Activated naive CD8-positive, alpha-beta T cell treated with anti-CD3 and anti-CD28 coated beads, Interleukin-2, amount 10 ng/mL, durations not matched to agents 7 days and 5 days (primary cell): Measurements from ENCODE around the gene ERBIN. TPM values are rescaled to one million over a fixed set of nuclear protein-coding genes. Genes with fewer than 3 reads are reported as not detected.
"Not testable (repeated sequence)": the region's sequence is repeated elsewhere in the genome, so short reads cannot be mapped to it uniquely, and the experiment has no call there.

ENCODE experiments used
- ATAC-seq: fragments of 150-1000 bp; cut with Tn5 transposase; one replicate; pipeline ENCODE4 v1.10.0; 2021; ENCODE audit warnings: low read depth, moderate library complexity
- POLR2A ChIA-PET: fragments of 350-600 bp; sonication (Branson Sonifier 250); formaldehyde crosslinking; loops from one replicate; lab custom pipeline; 2021; ENCODE audit warnings: antibody characterized with exemption; lab: Charles Lee
- DNase-seq: peaks from one replicate; pipeline ENCODE4 v3.0.0; 2021
- H3K27ac Mint-ChIP-seq: one replicate; pipeline ENCODE4 v1.8.0; 2022; ENCODE audit warnings: mild to moderate bottlenecking, mixed read lengths
- H3K27me3 Mint-ChIP-seq: one replicate; pipeline ENCODE4 v1.8.0; 2022; ENCODE audit warnings: mild to moderate bottlenecking, moderate library complexity, mixed read lengths
- H3K36me3 Mint-ChIP-seq: one replicate; pipeline ENCODE4 v1.8.0; 2021; ENCODE audit warnings: mild to moderate bottlenecking, mixed read lengths
- H3K4me1 Mint-ChIP-seq: one replicate; pipeline ENCODE4 v1.8.0; 2021; ENCODE audit warnings: mixed read lengths
- H3K4me3 Mint-ChIP-seq: one replicate; pipeline ENCODE4 v1.8.0; 2022; ENCODE audit warnings: mild to moderate bottlenecking, moderate library complexity, mixed read lengths
- H3K9me3 Mint-ChIP-seq: one replicate; pipeline ENCODE4 v1.8.0; 2021; ENCODE audit warnings: mixed read lengths
- total RNA-seq, 2 experiments: library from RNA; stranded (reverse); gene quantifications; one replicate each; pipeline ENCODE4 v1.2.3, GENCODE V29; 2021

Gene ERBIN
- total RNA-seq, 2 experiments from 2014 or later: 63.4 to 66.7 TPM

DNA sequence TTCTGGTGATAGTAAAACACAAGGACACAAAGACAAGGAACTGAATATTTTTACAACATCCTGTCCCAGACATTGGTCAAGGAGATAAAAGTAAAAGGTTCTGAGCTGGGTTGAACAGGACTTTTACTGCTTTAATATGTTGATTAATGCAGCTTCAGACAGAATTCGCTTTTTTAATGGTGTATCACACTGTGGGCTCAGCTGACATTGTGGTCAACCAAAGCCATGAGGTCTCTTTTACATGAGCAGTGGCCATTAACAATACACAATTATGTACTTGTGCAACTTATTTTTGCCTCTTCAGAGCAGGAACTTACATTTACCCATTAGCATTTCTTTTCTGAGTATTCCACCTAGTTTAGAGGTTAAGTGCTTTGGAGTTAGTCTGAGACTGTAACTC is 22.8 kb upstream of the ERBIN start:
- Mint-ChIP-seq H3K27me3 (no peaks in the 10 kb centered on the region), H3K27ac (no peak overlapping the region), H3K36me3 (peaks cover 1% of the 10 kb centered on the region), H3K4me3 (no peak overlapping the region), H3K4me1 (peaks cover 2% of the 10 kb centered on the region), H3K9me3 (peaks cover 3% of the 10 kb centered on the region)
- no peak for ATAC-seq
- no peak for DNase-seq
- POLR2A ChIA-PET: interaction anchor here (1.4 kb wide), 1 partner anchor 9 kb away, joined by 3 read pairs; no protein-coding TSS in a partner anchor

GRCh38 chr5:65906256-65906655 is 20.1 kb upstream of the ERBIN start:
- Mint-ChIP-seq H3K4me3 (no peak overlapping the region), H3K27me3 (no peaks in the 10 kb centered on the region), H3K27ac (no peak overlapping the region), H3K9me3 (peaks cover 1% of the 10 kb centered on the region), H3K36me3 (no peaks in the 10 kb centered on the region), H3K4me1 (no peaks in the 10 kb centered on the region)
- no peak for ATAC-seq
- POLR2A ChIA-PET: no interaction called here
- no peak for DNase-seq

- POLR2A ChIA-PET: no interaction called here
- ATAC-seq (no peak), DNase-seq (no peak)
- Mint-ChIP-seq H3K4me1 (no peaks in the 10 kb centered on the region), H3K9me3 (peaks cover 1% of the 10 kb centered on the region), H3K27me3 (no peaks in the 10 kb centered on the region), H3K27ac (no peak overlapping the region), H3K4me3 (no peak overlapping the region), H3K36me3 (no peaks in the 10 kb centered on the region)
These were observed 19.2 kb upstream of the ERBIN start for GRCh38 chr5:65907135-65907534.

- Mint-ChIP-seq H3K9me3 (no peaks in the 10 kb centered on the region), H3K4me3 (no peak overlapping the region), H3K4me1 (no peaks in the 10 kb centered on the region), H3K36me3 (no peaks in the 10 kb centered on the region), H3K27ac (no peak overlapping the region), H3K27me3 (no peaks in the 10 kb centered on the region)
- no peak for DNase-seq
- POLR2A ChIA-PET: no interaction called here
- ATAC-seq: no peak
These were observed 15.7 kb upstream of the ERBIN start for GRCh38 chr5:65910711-65911110.

DNA sequence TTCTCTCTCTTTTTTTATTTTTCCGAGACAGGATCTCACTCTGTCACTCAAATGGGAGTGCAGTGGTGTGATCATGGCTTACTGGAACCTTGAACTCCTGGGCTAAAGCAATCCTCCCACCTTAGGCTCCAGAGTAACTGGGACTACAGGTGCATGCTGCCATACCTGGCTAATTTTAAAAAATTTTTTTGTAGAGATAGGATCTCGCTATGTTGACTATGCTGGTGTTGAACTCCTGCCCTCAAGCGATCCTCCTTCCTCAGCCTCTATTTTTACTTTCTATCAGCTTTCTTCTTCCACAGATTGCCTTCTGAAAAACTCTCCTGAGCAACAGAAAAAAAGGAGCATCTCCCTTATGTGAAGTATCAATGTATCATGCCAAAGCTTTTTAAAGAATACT is 14.1 kb upstream of the ERBIN start:
- POLR2A ChIA-PET: no interaction called here
- no peak for DNase-seq
- Mint-ChIP-seq H3K27ac (no peak overlapping the region), H3K9me3 (no peaks in the 10 kb centered on the region), H3K4me3 (no peak overlapping the region), H3K4me1 (no peaks in the 10 kb centered on the region), H3K27me3 (no peaks in the 10 kb centered on the region), H3K36me3 (no peaks in the 10 kb centered on the region)
- no peak for ATAC-seq

- no peak for ATAC-seq
- Mint-ChIP-seq H3K4me1 (no peaks in the 10 kb centered on the region), H3K27ac (no peak overlapping the region), H3K27me3 (no peaks in the 10 kb centered on the region), H3K9me3 (no peaks in the 10 kb centered on the region), H3K36me3 (no peaks in the 10 kb centered on the region), H3K4me3 (no peak overlapping the region)
- DNase-seq: no peak
- POLR2A ChIA-PET: no interaction called here
These were observed 12.9 kb upstream of the ERBIN start for GRCh38 chr5:65913519-65913918.

DNA sequence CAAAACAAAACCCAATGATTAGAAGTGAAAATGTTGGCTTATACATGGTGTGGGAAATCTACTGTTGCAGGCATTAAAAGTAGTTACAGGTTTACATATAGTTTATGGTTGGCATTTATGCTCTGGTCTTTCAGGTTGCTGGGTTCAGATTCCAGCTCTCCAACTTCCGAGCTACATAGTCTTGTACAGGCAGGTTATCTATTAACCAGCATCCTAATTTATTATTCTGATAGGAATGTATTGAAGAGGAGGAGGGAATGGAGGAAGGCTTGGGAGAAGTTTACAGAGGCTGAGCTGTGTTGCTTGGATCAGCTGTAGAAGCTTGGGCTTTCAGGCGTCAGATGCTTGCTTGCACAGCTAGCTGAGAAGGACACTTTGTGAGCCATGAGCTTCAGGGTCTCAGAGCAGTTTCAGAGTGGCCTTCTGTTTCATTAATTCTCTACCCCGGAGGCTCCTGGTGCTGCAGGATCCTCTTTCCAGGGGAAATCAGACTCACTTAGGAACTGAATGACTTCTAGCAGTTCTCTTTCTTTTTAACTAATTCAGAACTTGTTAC is 11.7 kb upstream of the ERBIN start:
- no peak for DNase-seq
- H3K27ac Mint-ChIP-seq: no peak overlapping the region
- POLR2A ChIA-PET: interaction anchor here (0.8 kb wide), 1 partner anchor 130 kb away, joined by 3 read pairs; no protein-coding TSS in a partner anchor

DNA sequence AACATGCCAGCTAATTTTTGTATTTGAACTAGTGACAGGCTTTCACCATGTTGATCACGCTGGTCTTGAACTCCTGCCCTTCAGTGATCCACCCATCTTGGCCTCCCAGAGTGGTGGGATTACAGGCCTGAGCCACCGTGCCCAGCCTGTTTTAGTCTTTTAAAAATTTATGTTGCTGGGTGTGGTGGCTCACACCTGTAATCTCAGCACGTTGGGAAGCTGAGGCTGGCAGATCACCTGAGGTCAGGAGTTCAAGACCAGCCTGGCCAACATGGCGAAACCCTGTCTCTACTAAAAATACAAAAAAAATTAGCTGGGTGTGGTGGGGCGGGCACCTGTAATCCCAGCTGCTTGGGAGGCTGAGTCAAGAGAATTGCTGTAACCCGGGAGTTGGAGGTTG is 10.7 kb upstream of the ERBIN start:
- DNase-seq, H3K4me1 Mint-ChIP-seq, H3K36me3 Mint-ChIP-seq, H3K9me3 Mint-ChIP-seq, H3K27ac Mint-ChIP-seq, H3K27me3 Mint-ChIP-seq, H3K4me3 Mint-ChIP-seq, ATAC-seq, POLR2A ChIA-PET: not testable (repeated sequence)

More for the DNA sequence above, 11.7 kb upstream of the ERBIN start:
- no peaks in the 10 kb centered on the region for H3K9me3 Mint-ChIP-seq
- H3K4me3 Mint-ChIP-seq: no peak overlapping the region
- ATAC-seq: no peak
- no peaks in the 10 kb centered on the region for H3K4me1 Mint-ChIP-seq
- no peaks in the 10 kb centered on the region for H3K36me3 Mint-ChIP-seq
- H3K27me3 Mint-ChIP-seq: no peaks in the 10 kb centered on the region

- DNase-seq: no peak
- H3K4me1 Mint-ChIP-seq: no peaks in the 10 kb centered on the region
These were observed 10.3 kb upstream of the ERBIN start for GRCh38 chr5:65916066-65916465.

GRCh38 chr5:65916636-65917035 is 9.7 kb upstream of the ERBIN start:
- ATAC-seq (no peak), DNase-seq (no peak)
- H3K4me3 Mint-ChIP-seq: no peak overlapping the region
- H3K9me3 Mint-ChIP-seq: no peaks in the 10 kb centered on the region
- H3K27me3 Mint-ChIP-seq: no peaks in the 10 kb centered on the region
- no peak overlapping the region for H3K27ac Mint-ChIP-seq
- no peaks in the 10 kb centered on the region for H3K4me1 Mint-ChIP-seq
- POLR2A ChIA-PET: no interaction called here
- no peaks in the 10 kb centered on the region for H3K36me3 Mint-ChIP-seq

More at GRCh38 chr5:65916066-65916465, 10.3 kb upstream of the ERBIN start:
- ATAC-seq: no peak
- Mint-ChIP-seq H3K27me3 (no peaks in the 10 kb centered on the region), H3K9me3 (no peaks in the 10 kb centered on the region), H3K4me3 (no peak overlapping the region), H3K27ac (no peak overlapping the region), H3K36me3 (no peaks in the 10 kb centered on the region)
- POLR2A ChIA-PET: no interaction called here

DNA sequence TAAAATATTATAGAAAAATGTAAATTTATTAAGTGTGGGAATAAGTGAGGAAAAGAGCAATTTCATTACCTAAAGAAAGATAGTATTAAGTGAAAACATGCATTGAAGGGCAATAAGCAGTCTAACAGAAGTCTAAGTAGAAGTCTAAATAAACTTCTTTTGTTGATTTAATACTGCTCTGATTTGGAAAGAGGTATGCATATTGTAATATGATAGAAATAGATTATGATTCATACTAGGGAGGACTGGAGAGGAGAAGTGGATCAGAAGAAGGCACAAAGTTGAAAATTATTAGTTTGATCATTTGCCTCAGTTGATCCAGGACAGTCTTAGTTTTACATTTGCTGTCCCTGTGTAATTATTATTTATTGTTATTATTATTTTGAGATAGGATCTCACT is 6.6 kb upstream of the ERBIN start:
- Mint-ChIP-seq H3K27me3 (peaks cover 11% of the 10 kb centered on the region), H3K4me1 (peaks cover 6% of the 10 kb centered on the region), H3K27ac (no peak overlapping the region), H3K36me3 (no peaks in the 10 kb centered on the region), H3K9me3 (no peaks in the 10 kb centered on the region), H3K4me3 (no peak overlapping the region)
- no peak for ATAC-seq
- POLR2A ChIA-PET: no interaction called here
- no peak for DNase-seq

- POLR2A ChIA-PET: no interaction called here
- DNase-seq (no peak), ATAC-seq (no peak)
- Mint-ChIP-seq H3K36me3 (no peaks in the 10 kb centered on the region), H3K27me3 (peaks cover 14% of the 10 kb centered on the region), H3K9me3 (no peaks in the 10 kb centered on the region), H3K4me3 (no peak overlapping the region), H3K4me1 (peaks cover 10% of the 10 kb centered on the region), H3K27ac (no peak overlapping the region)
These were observed 3.0 kb upstream of the ERBIN start for GRCh38 chr5:65923339-65923738.

GRCh38 chr5:65924366-65925043 is 1.9 kb upstream of the ERBIN start:
- no peak for ATAC-seq
- DNase-seq: no peak

GRCh38 chr5:65925044-65925600 is 1.3 kb upstream of the ERBIN start:
- DNase-seq: peak; percentile 83
- ATAC-seq: peak; percentile 64
- Mint-ChIP-seq H3K36me3 (peaks cover 5% of the 10 kb centered on the region), H3K9me3 (no peaks in the 10 kb centered on the region), H3K4me1 (peaks cover 20% of the 10 kb centered on the region), H3K27ac (peak overlapping the region; percentile 89), H3K27me3 (peaks cover 14% of the 10 kb centered on the region), H3K4me3 (peak overlapping the region; percentile 78)
- POLR2A ChIA-PET: interaction anchor here (0.7 to 3.1 kb wide), 10 partner anchors 44 to 1237 kb away, joined by 3 to 34 read pairs (median 3); partner anchors contain the start of genes NLN, SGTB and SREK1

More at GRCh38 chr5:65924366-65925043, 1.9 kb upstream of the ERBIN start:
- H3K9me3 Mint-ChIP-seq: no peaks in the 10 kb centered on the region
- H3K27me3 Mint-ChIP-seq: peaks cover 14% of the 10 kb centered on the region
- POLR2A ChIA-PET: interaction anchor here (1.1 to 3.1 kb wide), 7 partner anchors 45 to 219 kb away, joined by 3 to 34 read pairs (median 7); partner anchors contain the start of genes NLN, SGTB and SREK1
- peaks cover 14% of the 10 kb centered on the region for H3K4me1 Mint-ChIP-seq
- peak overlapping the region; percentile 78 for H3K4me3 Mint-ChIP-seq
- peak overlapping the region; percentile 89 for H3K27ac Mint-ChIP-seq
- H3K36me3 Mint-ChIP-seq: no peaks in the 10 kb centered on the region
